ENCODE results near the gene CCDC152. TPM values are rescaled to one million over a fixed set of nuclear protein-coding genes. Genes with fewer than 3 reads are reported as not detected.

Gene CCDC152
- total RNA-seq, 1 experiment from 2014 or later: 0.13 TPM

DNA sequence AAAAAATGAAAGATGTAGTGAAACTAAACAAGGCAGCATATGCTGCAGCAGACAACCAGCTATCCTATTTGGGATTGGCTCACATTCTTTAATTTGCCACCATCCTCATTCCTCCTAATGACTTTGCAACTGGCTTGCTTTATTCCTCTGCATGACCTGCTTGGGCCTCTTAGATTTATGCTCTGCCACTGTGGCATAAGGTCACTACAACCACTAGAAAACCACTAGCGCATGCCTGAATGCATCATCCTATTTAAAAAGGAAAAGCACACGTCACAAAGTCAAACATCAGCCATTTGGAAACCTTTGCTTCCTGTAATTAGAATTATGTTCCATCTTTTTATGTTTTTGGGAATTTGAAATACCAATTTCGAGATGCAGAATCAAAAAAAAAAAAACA lies 40.8 kb upstream of the CCDC152 start:
- Histone ChIP-seq H3K79me2 (ENCODE audit: insufficient read depth, low read length) (no peaks in the 10 kb centered on the region), H4K5ac (ENCODE audit: insufficient read length, low read depth, low read length) (no peak overlapping the region), H2BK20ac (ENCODE audit: low read depth, low read length, poor library complexity, severe bottlenecking) (no peak overlapping the region), H3K18ac (ENCODE audit: insufficient read length, low read depth, low read length) (no peak overlapping the region), H3K9ac (ENCODE audit: extremely low read depth, insufficient read length, low read length) (no peak overlapping the region), H2BK12ac (ENCODE audit: insufficient read length, low read depth, low read length) (no peak overlapping the region), H3K14ac (ENCODE audit: insufficient read depth, low read length) (no peak overlapping the region), H3K27ac (ENCODE audit: insufficient read length, low read depth, low read length) (no peak overlapping the region), H3K79me1 (ENCODE audit: insufficient read depth, low read depth, low read length, poor library complexity, severe bottlenecking) (no peaks in the 10 kb centered on the region), H3K23ac (ENCODE audit: insufficient read length, low read depth, low read length) (no peak overlapping the region), H2BK5ac (ENCODE audit: insufficient read length, low read length) (no peak overlapping the region), H3K4ac (ENCODE audit: low read depth, low read length) (no peak overlapping the region), H3K4me2 (ENCODE audit: insufficient read depth, insufficient read length, low read length) (no peak overlapping the region), H2BK120ac (ENCODE audit: low read depth, low read length, poor library complexity, severe bottlenecking) (no peak overlapping the region), H4K20me1 (ENCODE audit: control insufficient read depth, insufficient read depth, insufficient read length) (no peaks in the 10 kb centered on the region), H2BK15ac (ENCODE audit: low read depth, low read length) (no peak overlapping the region), H3K4me1 (ENCODE audit: insufficient read depth, low read length) (no peaks in the 10 kb centered on the region), H3K23me2 (ENCODE audit: insufficient read length, low read depth, low read length, poor library complexity, severe bottlenecking) (no peaks in the 10 kb centered on the region), H3T11ph (ENCODE audit: low read length) (no peak overlapping the region), H3K9me3 (ENCODE audit: control insufficient read depth, low read depth, low read length) (no peaks in the 10 kb centered on the region), H2AK5ac (ENCODE audit: insufficient read length, low read length) (no peak overlapping the region), H4K8ac (replicated peaks; ENCODE audit: insufficient read length, low read depth, low read length) (no peak overlapping the region), H3K56ac (ENCODE audit: insufficient read length, low read depth, low read length) (no peak overlapping the region), H3K27me3 (ENCODE audit: insufficient read depth, low read length) (no peaks in the 10 kb centered on the region), H2AFZ (ENCODE audit: low read length) (no peak overlapping the region), H4K91ac (ENCODE audit: insufficient read length, low read depth, low read length) (no peak overlapping the region)
- no CpG with 5 or more reads among the region's 3 CpGs for WGBS (ENCODE audit: extremely low coverage, insufficient read length, low lambda C conversion rate)
- DNase-seq: no peak
- Mint-ChIP-seq H3K27ac (no peak overlapping the region), H3K4me1 (no peaks in the 10 kb centered on the region), H3K36me3 (ENCODE audit: insufficient read depth in 1 of 3, low read depth in 3 of 3) (no peaks in the 10 kb centered on the region), H3K27me3 (ENCODE audit: low read depth) (no peaks in the 10 kb centered on the region), H3K9me3 (no peaks in the 10 kb centered on the region), H3K4me3 (no peak overlapping the region)
- TF ChIP-seq, protein P1, sequence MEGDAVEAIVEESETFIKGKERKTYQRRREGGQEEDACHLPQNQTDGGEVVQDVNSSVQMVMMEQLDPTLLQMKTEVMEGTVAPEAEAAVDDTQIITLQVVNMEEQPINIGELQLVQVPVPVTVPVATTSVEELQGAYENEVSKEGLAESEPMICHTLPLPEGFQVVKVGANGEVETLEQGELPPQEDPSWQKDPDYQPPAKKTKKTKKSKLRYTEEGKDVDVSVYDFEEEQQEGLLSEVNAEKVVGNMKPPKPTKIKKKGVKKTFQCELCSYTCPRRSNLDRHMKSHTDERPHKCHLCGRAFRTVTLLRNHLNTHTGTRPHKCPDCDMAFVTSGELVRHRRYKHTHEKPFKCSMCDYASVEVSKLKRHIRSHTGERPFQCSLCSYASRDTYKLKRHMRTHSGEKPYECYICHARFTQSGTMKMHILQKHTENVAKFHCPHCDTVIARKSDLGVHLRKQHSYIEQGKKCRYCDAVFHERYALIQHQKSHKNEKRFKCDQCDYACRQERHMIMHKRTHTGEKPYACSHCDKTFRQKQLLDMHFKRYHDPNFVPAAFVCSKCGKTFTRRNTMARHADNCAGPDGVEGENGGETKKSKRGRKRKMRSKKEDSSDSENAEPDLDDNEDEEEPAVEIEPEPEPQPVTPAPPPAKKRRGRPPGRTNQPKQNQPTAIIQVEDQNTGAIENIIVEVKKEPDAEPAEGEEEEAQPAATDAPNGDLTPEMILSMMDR (conservative IDR thresholded peaks at IDR 0.05): no peak
